Neuronal stem cell (in vitro differentiated cells): ENCODE data around the gene UVSSA.

ENCODE experiments used
- DNase-seq: peaks from one replicate; pipeline ENCODE4 v3.0.0-alpha.2; 2013; ENCODE audit warnings: low spot score
- H2AFZ ChIP-seq: one replicate; pipeline ENCODE4 v1.6.1; 2013; ENCODE audit warnings: mild to moderate bottlenecking, low read length, inconsistent platforms
- H2AK5ac ChIP-seq: 2 replicates; pipeline ENCODE4 v1.6.1; 2013; ENCODE audit warnings: low read depth, mild to moderate bottlenecking, inconsistent platforms, low read length, moderate library complexity, mixed read lengths
- H2BK120ac ChIP-seq: 2 replicates; pipeline ENCODE4 v1.6.1; 2013; ENCODE audit warnings: low read depth, mild to moderate bottlenecking, inconsistent platforms, low read length, moderate library complexity, mixed read lengths
- H2BK12ac ChIP-seq: one replicate; pipeline ENCODE4 v1.6.1; 2013; ENCODE audit warnings: low read length, inconsistent platforms
- H2BK15ac ChIP-seq: 2 replicates; pipeline ENCODE4 v1.6.1; 2013; ENCODE audit warnings: mild to moderate bottlenecking, low read length, inconsistent platforms, mixed read lengths
- H2BK5ac ChIP-seq: one replicate; pipeline ENCODE4 v1.6.1; 2013; ENCODE audit warnings: inconsistent platforms, mild to moderate bottlenecking, low read length, moderate library complexity
- H3K14ac ChIP-seq: one replicate; pipeline ENCODE4 v1.6.1; 2013; ENCODE audit warnings: low read length, inconsistent platforms
- H3K18ac ChIP-seq: 2 replicates; pipeline ENCODE4 v1.6.1; 2013; ENCODE audit warnings: low read length, inconsistent platforms
- H3K23ac ChIP-seq: 2 replicates; pipeline ENCODE4 v1.6.1; 2013; ENCODE audit warnings: low read depth, mild to moderate bottlenecking, mixed read lengths, low read length, inconsistent platforms; ENCODE audit not compliant: poor library complexity
- H3K27ac ChIP-seq: replicated peaks from 3 replicates; pipeline ENCODE4 v1.5.1; 2013; ENCODE audit warnings: low read length, inconsistent platforms
- H3K27me3 ChIP-seq, 3 experiments: 2 replicates each; pipeline ENCODE4 v1.6.1; 2013; ENCODE audit warnings: low read length in 3 of 3, mild to moderate bottlenecking in 2 of 3, inconsistent platforms in 1 of 3, low read depth in 1 of 3, mixed read lengths in 1 of 3, moderate library complexity in 1 of 3; ENCODE audit not compliant: control insufficient read depth in 3 of 3, insufficient read depth in 3 of 3
- H3K36me3 ChIP-seq, 2 donors: replicated peaks in 1 of 2; 2 replicates each; pipeline ENCODE4 v1.6.1; 2013; ENCODE audit warnings: low read length in 2 of 2; ENCODE audit not compliant: control insufficient read depth in 2 of 2, insufficient read depth in 2 of 2
- H3K4ac ChIP-seq: 2 replicates; pipeline ENCODE4 v1.6.1; 2013; ENCODE audit warnings: inconsistent platforms, mild to moderate bottlenecking, low read length, moderate library complexity
- H3K4me1 ChIP-seq, 2 donors: 1 replicate in 1 of 2; 2 replicates in 1 of 2; pipeline ENCODE4 v1.6.1; 2013; ENCODE audit warnings: low read length in 2 of 2, low read depth in 1 of 2; ENCODE audit not compliant: control insufficient read depth in 2 of 2, insufficient read depth in 1 of 2
- H3K4me2 ChIP-seq: one replicate; pipeline ENCODE4 v1.6.1; 2013; ENCODE audit warnings: mild to moderate bottlenecking, low read length, inconsistent platforms; ENCODE audit not compliant: insufficient read depth, poor library complexity, severe bottlenecking
- H3K4me3 ChIP-seq, 2 donors: 2 replicates each; pipeline ENCODE4 v1.5.1; 2013; ENCODE audit warnings: low read length in 2 of 2, mild to moderate bottlenecking in 2 of 2, inconsistent platforms in 1 of 2, moderate library complexity in 1 of 2
- H3K79me1 ChIP-seq: one replicate; pipeline ENCODE4 v1.6.1; 2013; ENCODE audit warnings: low read depth, mild to moderate bottlenecking, inconsistent platforms, low read length, moderate library complexity
- H3K9ac ChIP-seq: one replicate; pipeline ENCODE4 v1.6.1; 2013; ENCODE audit warnings: mild to moderate bottlenecking, low read depth, low read length, inconsistent platforms; ENCODE audit not compliant: poor library complexity
- H3K9me3 ChIP-seq, 2 donors: replicated peaks in 1 of 2; 2 replicates each; pipeline versions ENCODE3 to v1.6.1; 2013; ENCODE audit warnings: low read length in 2 of 2, mild to moderate bottlenecking in 2 of 2, inconsistent platforms in 1 of 2, low read depth in 1 of 2, mixed read lengths in 1 of 2, moderate library complexity in 1 of 2; ENCODE audit not compliant: control insufficient read depth in 2 of 2, insufficient read depth in 1 of 2
- H4K8ac ChIP-seq: one replicate; pipeline ENCODE4 v1.6.1; 2013; ENCODE audit warnings: low read depth, mild to moderate bottlenecking, inconsistent platforms, low read length, moderate library complexity
- H4K91ac ChIP-seq: one replicate; pipeline ENCODE4 v1.6.1; 2013; ENCODE audit warnings: low read length, low read depth, mild to moderate bottlenecking, inconsistent platforms; ENCODE audit not compliant: poor library complexity
- WGBS, 2 donors: extraction: QIAGEN DNeasy Blood & Tissue Kit; methylation state at CpG; one replicate each; pipeline ENCODE4 v1.1.7; 2013; ENCODE audit warnings: missing lambda C conversion rate in 2 of 2, mixed read lengths in 1 of 2; ENCODE audit not compliant: insufficient read length in 2 of 2, insufficient replicate concordance in 1 of 2; ENCODE audit errors: extremely low coverage in 2 of 2; 5-methylcytosine and 5-hydroxymethylcytosine counted together

Gene UVSSA

GRCh38 chr4:1299301-1299860 is 47.6 kb upstream of the UVSSA start:
- WGBS, 2 donors: no CpG with 5 or more reads among the region's 15 CpGs
- Histone ChIP-seq H3K4me3 (no peak overlapping the region), H4K91ac (no peak overlapping the region), H3K27me3 (no peaks in the 10 kb centered on the region), H3K79me1 (peaks cover 39% of the 10 kb centered on the region), H2BK120ac (no peak overlapping the region), H3K14ac (no peak overlapping the region), H2BK5ac (no peak overlapping the region), H3K9me3 (no peaks in the 10 kb centered on the region), H3K4me2 (no peak overlapping the region), H2BK15ac (no peak overlapping the region), H3K4me1 (peaks cover 0 to 5% of the 10 kb centered on the region in 2 donors), H3K27ac (no peak overlapping the region), H3K4ac (no peak overlapping the region), H3K18ac (no peak overlapping the region), H2AFZ (no peak overlapping the region), H2AK5ac (no peak overlapping the region), H3K36me3 (peaks cover 8 to 68% of the 10 kb centered on the region in 2 donors), H2BK12ac (no peak overlapping the region), H4K8ac (no peak overlapping the region), H3K23ac (peak overlapping the region; percentile 18), H3K9ac (peak overlapping the region; percentile 44)
- DNase-seq: no peak

- DNase-seq: no peak
- no peak overlapping the region for H3K23ac ChIP-seq
- no peak overlapping the region for H3K27ac ChIP-seq
- WGBS, 2 donors: no CpG with 5 or more reads among the region's 40 CpGs
- H3K18ac ChIP-seq: no peak overlapping the region
- H2AK5ac ChIP-seq: no peak overlapping the region
- H2BK120ac ChIP-seq: no peak overlapping the region
- H4K91ac ChIP-seq: no peak overlapping the region
- no peak overlapping the region for H3K9ac ChIP-seq
- H3K9me3 ChIP-seq: no peaks in the 10 kb centered on the region
- H3K27me3 ChIP-seq: no peaks in the 10 kb centered on the region
- no peak overlapping the region for H3K4me2 ChIP-seq
- no peak overlapping the region for H2AFZ ChIP-seq
- H3K36me3 ChIP-seq: peaks cover 13 to 80% of the 10 kb centered on the region in 2 donors
- H3K14ac ChIP-seq: no peak overlapping the region
- peaks cover 0 to 3% of the 10 kb centered on the region in 2 donors for H3K4me1 ChIP-seq
- no peak overlapping the region for H2BK15ac ChIP-seq
- no peak overlapping the region for H2BK12ac ChIP-seq
- H3K4me3 ChIP-seq: no peak overlapping the region
- no peak overlapping the region for H2BK5ac ChIP-seq
- peaks cover 33% of the 10 kb centered on the region for H3K79me1 ChIP-seq
- no peak overlapping the region for H4K8ac ChIP-seq
- no peak overlapping the region for H3K4ac ChIP-seq
Measured at GRCh38 chr4:1300466-1301455, 46.2 kb upstream of the UVSSA start.

GRCh38 chr4:1302159-1302558 is 44.8 kb upstream of the UVSSA start:
- Histone ChIP-seq H3K4ac (no peak overlapping the region), H2AK5ac (no peak overlapping the region), H3K14ac (no peak overlapping the region), H2AFZ (no peak overlapping the region), H3K4me1 (peaks cover 0 to 3% of the 10 kb centered on the region in 2 donors), H2BK15ac (no peak overlapping the region), H3K27ac (no peak overlapping the region), H2BK5ac (no peak overlapping the region), H3K4me3 (no peak overlapping the region), H4K8ac (no peak overlapping the region), H2BK12ac (no peak overlapping the region), H3K9me3 (no peaks in the 10 kb centered on the region), H3K4me2 (no peak overlapping the region), H3K9ac (no peak overlapping the region), H3K36me3 (peaks cover 13 to 70% of the 10 kb centered on the region in 2 donors), H3K23ac (no peak overlapping the region), H3K18ac (no peak overlapping the region), H3K79me1 (peaks cover 29% of the 10 kb centered on the region), H4K91ac (no peak overlapping the region), H2BK120ac (no peak overlapping the region), H3K27me3 (no peaks in the 10 kb centered on the region)
- WGBS, 2 donors: no CpG with 5 or more reads among the region's 4 CpGs
- DNase-seq: no peak

GRCh38 chr4:1305261-1305711 is 41.7 kb upstream of the UVSSA start:
- Histone ChIP-seq H2AFZ (no peak overlapping the region), H3K4ac (no peak overlapping the region), H3K79me1 (peaks cover 25% of the 10 kb centered on the region), H3K9ac (no peak overlapping the region), H3K27ac (no peak overlapping the region), H2BK12ac (no peak overlapping the region), H2BK15ac (no peak overlapping the region), H2BK120ac (no peak overlapping the region), H3K23ac (no peak overlapping the region), H3K9me3 (peaks cover 3 to 6% of the 10 kb centered on the region in 2 donors), H3K18ac (no peak overlapping the region), H3K4me3 (no peak overlapping the region), H4K91ac (no peak overlapping the region), H3K14ac (no peak overlapping the region), H2BK5ac (no peak overlapping the region), H2AK5ac (no peak overlapping the region), H3K4me2 (no peak overlapping the region), H4K8ac (no peak overlapping the region), H3K36me3 (peaks cover 8 to 39% of the 10 kb centered on the region in 2 donors), H3K4me1 (peaks cover 7 to 13% of the 10 kb centered on the region in 2 donors), H3K27me3 (no peaks in the 10 kb centered on the region)
- no CpG with 5 or more reads among the region's 13 CpGs for WGBS, 2 donors
- DNase-seq: no peak
